ENCODE data around the gene SH2D2A. TPM values are rescaled to one million over a fixed set of nuclear protein-coding genes. Genes with fewer than 3 reads are reported as not detected.

Gene SH2D2A
- total RNA-seq, 3 donors from 2014 or later: 200 to 245 (median 214) TPM

DNA sequence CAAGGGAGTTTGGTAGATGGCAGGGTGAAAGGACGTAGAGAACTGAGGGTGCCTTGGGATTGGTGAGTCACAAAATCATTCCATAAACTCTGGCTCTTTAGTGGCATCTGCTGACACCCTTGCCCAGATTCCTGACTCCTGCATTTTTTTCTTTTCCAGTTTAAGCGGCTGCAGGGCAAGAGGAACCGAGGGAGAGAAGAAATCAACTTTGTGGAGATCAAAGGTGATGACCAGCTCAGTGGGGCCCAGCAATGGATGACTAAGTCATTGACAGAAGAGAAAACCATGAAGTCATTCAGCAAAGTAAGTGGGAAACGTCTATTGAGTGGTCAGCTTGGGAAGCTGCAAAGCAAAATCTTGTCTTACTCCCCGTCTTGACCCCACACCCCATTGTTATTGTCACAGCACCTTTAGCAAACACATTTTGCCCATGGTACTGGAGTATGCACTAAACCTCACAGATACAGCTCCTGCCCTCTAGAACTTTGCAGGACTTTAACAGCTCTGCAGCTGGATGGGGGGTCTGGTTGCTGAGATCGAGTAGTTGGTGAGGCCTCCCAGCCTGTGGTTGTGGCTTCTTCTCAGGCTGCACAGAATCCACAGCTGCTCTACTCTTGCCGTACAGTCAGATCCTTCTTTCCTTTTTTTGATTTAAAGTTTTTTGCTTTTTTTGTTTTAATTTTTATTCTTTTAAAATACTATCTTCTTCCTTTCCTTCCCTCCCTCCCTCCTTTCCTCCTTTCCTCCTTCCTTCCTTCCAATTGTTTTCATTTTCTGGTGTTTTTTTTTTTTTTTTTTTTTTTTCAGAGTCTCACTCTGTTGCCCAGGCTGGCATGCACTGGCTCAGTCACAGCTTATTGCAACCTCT is 21.9 kb downstream of the SH2D2A start:
- H3K27me3 Mint-ChIP-seq (ENCODE audit: low read depth): no peaks in the 10 kb centered on the region
- H3K9me3 Mint-ChIP-seq: no peaks in the 10 kb centered on the region
- H3K4me1 Mint-ChIP-seq (ENCODE audit: low read depth): peaks cover 1% of the 10 kb centered on the region
- H3K4me3 Mint-ChIP-seq: no peak overlapping the region
- ATAC-seq (no peak), DNase-seq (no peak)
- peaks cover 36% of the 10 kb centered on the region for H3K36me3 Mint-ChIP-seq (ENCODE audit: insufficient read depth)

DNA sequence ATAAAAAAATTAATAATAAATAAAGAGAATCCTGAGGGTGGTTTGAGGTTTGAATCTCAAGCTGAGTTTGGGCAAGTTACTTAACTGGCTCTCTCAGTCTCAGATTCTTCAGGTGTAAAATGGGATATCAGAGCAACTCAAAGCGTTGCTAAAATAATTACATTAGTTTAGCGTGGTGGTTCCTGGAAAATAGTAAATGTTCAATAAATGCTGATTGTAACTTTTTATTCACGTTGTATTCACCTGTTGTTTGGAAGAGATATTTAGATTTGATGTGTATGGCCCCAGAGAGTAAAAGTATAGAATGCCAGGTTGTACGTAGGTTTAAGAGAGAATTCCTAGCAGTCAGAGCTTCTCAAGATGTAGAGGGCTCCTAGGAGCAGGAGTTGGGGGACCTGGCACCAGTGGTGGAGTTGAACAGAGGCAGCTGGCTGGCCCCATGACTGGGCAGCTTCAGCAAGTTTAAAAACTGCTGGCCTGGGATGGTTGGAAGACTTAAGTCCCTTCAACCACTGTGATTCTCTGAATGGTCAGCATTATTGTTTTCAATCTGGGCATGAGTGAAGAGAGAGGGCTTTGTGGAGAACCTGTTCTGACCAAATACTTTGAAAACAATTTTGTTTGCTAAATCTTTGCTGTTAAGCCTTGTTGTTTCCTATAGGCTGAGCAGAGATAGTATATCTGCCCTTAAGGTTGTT is 26.9 kb downstream of the SH2D2A start:
- no peaks in the 10 kb centered on the region for H3K4me1 Mint-ChIP-seq (ENCODE audit: low read depth)
- H3K27me3 Mint-ChIP-seq (ENCODE audit: low read depth): no peaks in the 10 kb centered on the region
- no peak for ATAC-seq
- no peak overlapping the region for H3K4me3 Mint-ChIP-seq
- H3K36me3 Mint-ChIP-seq (ENCODE audit: insufficient read depth): peaks cover 41% of the 10 kb centered on the region
- H3K9me3 Mint-ChIP-seq: no peaks in the 10 kb centered on the region
- no peak for DNase-seq

DNA sequence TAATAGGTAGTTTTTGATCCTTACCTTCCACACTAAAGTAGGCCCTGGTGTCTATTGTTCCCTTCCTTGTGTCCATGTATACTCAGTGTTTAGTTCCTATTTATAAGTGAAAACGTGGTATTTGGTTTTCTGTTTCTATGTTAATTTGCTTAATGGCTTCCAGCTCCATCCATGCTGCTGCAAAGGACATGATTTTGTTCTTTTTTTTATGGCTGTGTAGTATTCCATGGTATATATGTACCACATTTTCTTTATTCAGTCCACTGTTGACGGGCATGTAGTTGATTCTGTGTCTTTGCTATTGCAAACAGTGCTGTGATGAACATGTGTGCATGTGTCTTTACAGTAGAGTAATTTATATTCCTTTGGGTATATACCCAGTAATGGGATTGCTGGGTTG is 28.5 kb downstream of the SH2D2A start:
- DNase-seq (no peak), ATAC-seq (no peak)
- Mint-ChIP-seq H3K27me3 (ENCODE audit: low read depth) (no peaks in the 10 kb centered on the region), H3K4me1 (ENCODE audit: low read depth) (no peaks in the 10 kb centered on the region), H3K36me3 (ENCODE audit: insufficient read depth) (peaks cover 36% of the 10 kb centered on the region), H3K4me3 (no peak overlapping the region), H3K9me3 (no peaks in the 10 kb centered on the region)

GRCh38 chr1:156786640-156787039 is 30.0 kb downstream of the SH2D2A start:
- ATAC-seq (no peak), DNase-seq (no peak)
- Mint-ChIP-seq H3K4me3 (no peak overlapping the region), H3K4me1 (ENCODE audit: low read depth) (no peaks in the 10 kb centered on the region), H3K36me3 (ENCODE audit: insufficient read depth) (peaks cover 42% of the 10 kb centered on the region), H3K9me3 (no peaks in the 10 kb centered on the region), H3K27me3 (ENCODE audit: low read depth) (no peaks in the 10 kb centered on the region)

DNA sequence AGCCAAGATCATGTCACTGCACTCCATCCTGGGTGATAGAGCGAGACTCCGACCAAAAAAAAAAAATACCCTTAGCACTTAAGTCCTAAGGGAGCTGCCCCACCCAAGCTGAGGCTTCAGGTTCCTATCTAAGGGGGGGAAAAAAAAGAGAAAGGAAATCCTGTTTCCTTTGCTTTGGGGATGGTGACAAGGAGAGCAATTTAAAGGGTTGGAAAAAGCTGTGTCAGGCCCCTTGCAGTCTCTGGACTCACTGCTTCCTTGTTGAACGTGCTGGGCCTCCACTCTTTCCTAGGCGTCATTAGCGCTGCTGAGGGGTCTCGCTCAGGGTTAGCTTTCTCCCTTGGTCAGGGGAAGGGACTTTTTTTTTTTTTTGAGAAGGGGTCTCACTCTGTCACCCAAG is 31.2 kb downstream of the SH2D2A start:
- DNase-seq (no peak), ATAC-seq (no peak)
- Mint-ChIP-seq H3K36me3 (ENCODE audit: insufficient read depth) (peaks cover 46% of the 10 kb centered on the region), H3K9me3 (no peaks in the 10 kb centered on the region), H3K4me3 (no peak overlapping the region), H3K4me1 (ENCODE audit: low read depth) (peaks cover 1% of the 10 kb centered on the region), H3K27me3 (ENCODE audit: low read depth) (no peaks in the 10 kb centered on the region)

DNA sequence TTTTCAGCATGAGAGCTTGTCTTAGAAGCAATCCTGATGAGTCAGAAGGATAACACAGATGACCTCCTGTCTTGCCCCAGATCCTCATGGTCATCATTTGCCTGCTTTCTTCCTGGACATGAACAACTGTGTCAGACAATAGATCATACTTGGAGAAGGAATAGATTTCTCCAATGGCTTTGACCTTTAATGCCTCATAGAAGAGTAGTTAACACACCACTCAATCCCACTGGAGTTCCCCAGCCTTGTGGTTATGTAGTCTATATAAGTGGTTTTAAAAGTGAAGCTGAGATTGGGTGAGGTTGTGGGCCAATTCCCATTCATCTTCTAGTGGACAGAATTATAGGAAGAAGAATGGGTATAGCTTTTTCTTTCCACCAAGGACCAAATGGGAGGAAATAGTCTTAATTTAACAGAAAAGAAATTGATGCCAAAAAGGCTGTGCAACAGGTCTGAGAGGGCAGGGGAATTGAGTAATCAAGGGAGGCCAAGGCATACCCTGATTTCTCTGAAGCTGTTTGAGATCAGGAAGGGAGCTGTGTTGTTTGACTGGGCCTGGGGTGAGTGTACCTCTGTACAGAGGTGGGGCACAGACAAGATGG is 35.0 kb downstream of the SH2D2A start:
- ATAC-seq: no peak

GRCh38 chr1:156777573-156777972 is 39.1 kb downstream of the SH2D2A start:
- Mint-ChIP-seq H3K27me3 (ENCODE audit: low read depth) (no peaks in the 10 kb centered on the region), H3K4me3 (no peak overlapping the region)

More for the DNA sequence above, 35.0 kb downstream of the SH2D2A start:
- no peaks in the 10 kb centered on the region for H3K9me3 Mint-ChIP-seq
- peaks cover 31% of the 10 kb centered on the region for H3K36me3 Mint-ChIP-seq (ENCODE audit: insufficient read depth)
- DNase-seq: no peak
- peaks cover 16% of the 10 kb centered on the region for H3K4me1 Mint-ChIP-seq (ENCODE audit: low read depth)
- no peak overlapping the region for H3K4me3 Mint-ChIP-seq
- no peaks in the 10 kb centered on the region for H3K27me3 Mint-ChIP-seq (ENCODE audit: low read depth)

GRCh38 chr1:156776942-156777341 is 39.7 kb downstream of the SH2D2A start:
- DNase-seq (no peak), ATAC-seq (no peak)
- Mint-ChIP-seq H3K36me3 (ENCODE audit: insufficient read depth) (peaks cover 31% of the 10 kb centered on the region), H3K4me3 (no peak overlapping the region), H3K4me1 (ENCODE audit: low read depth) (peaks cover 46% of the 10 kb centered on the region), H3K9me3 (no peaks in the 10 kb centered on the region), H3K27me3 (ENCODE audit: low read depth) (no peaks in the 10 kb centered on the region)

More at GRCh38 chr1:156777573-156777972, 39.1 kb downstream of the SH2D2A start:
- DNase-seq (no peak), ATAC-seq (peak; percentile 26 to 54)
- Mint-ChIP-seq H3K9me3 (no peaks in the 10 kb centered on the region), H3K4me1 (ENCODE audit: low read depth) (peaks cover 40% of the 10 kb centered on the region), H3K36me3 (ENCODE audit: insufficient read depth) (peaks cover 33% of the 10 kb centered on the region)

DNA sequence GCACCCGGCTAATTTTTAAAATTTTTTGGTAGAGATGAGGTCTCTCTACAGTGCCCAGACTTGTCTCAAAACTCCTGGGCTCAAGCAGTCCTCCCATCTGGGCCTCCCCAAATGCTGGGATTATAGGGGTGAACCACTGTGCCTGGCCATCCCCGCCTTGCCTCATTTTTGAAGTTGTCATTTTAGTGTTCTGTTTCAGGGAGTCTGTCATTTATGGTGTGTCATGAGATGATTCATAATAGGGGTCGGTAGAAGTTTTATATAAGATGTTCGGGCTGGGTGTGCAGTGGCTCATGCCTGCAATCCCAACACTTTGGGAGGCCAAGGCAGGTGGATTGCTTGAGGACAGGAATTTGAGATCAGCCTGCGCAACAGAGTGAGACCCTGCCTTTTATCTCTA is 40.8 kb downstream of the SH2D2A start:
- ATAC-seq: peak; percentile 57 to 66
- peaks cover 51% of the 10 kb centered on the region for H3K4me1 Mint-ChIP-seq (ENCODE audit: low read depth)
- no peak for DNase-seq
- H3K9me3 Mint-ChIP-seq: no peaks in the 10 kb centered on the region
- no peak overlapping the region for H3K4me3 Mint-ChIP-seq
- peaks cover 27% of the 10 kb centered on the region for H3K36me3 Mint-ChIP-seq (ENCODE audit: insufficient read depth)
- no peaks in the 10 kb centered on the region for H3K27me3 Mint-ChIP-seq (ENCODE audit: low read depth)

DNA sequence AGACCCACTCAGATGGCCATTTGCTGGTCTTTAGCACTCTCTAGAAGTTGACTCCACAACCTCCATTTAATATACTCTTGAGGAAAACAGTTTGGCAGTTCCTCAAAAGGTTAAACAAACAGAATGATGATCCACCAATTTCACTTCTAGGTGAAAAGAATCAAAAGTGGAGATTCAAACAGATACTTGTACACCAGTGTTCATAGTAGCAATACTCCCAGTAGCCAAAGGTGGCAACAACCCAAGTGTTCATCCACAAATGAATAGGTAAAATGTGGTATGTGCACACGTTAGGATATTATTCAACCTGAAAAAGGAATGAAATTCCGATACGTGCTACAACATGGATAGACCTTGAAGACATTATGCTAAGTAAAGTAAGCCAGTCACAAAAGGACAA is 43.0 kb downstream of the SH2D2A start:
- DNase-seq: no peak
- peaks cover 42% of the 10 kb centered on the region for H3K36me3 Mint-ChIP-seq (ENCODE audit: insufficient read depth)
- H3K4me3 Mint-ChIP-seq: no peak overlapping the region
- no peaks in the 10 kb centered on the region for H3K9me3 Mint-ChIP-seq
- ATAC-seq: peak in 1 of 2 donors; percentile 39
- H3K4me1 Mint-ChIP-seq (ENCODE audit: low read depth): peaks cover 68% of the 10 kb centered on the region
- no peaks in the 10 kb centered on the region for H3K27me3 Mint-ChIP-seq (ENCODE audit: low read depth)

GRCh38 chr1:156772728-156773497 is 43.7 kb downstream of the SH2D2A start:
- Mint-ChIP-seq H3K9me3 (no peaks in the 10 kb centered on the region), H3K4me1 (ENCODE audit: low read depth) (peaks cover 66% of the 10 kb centered on the region), H3K27me3 (ENCODE audit: low read depth) (no peaks in the 10 kb centered on the region), H3K36me3 (ENCODE audit: insufficient read depth) (peaks cover 41% of the 10 kb centered on the region), H3K4me3 (no peak overlapping the region)
- DNase-seq (no peak), ATAC-seq (no peak)

DNA sequence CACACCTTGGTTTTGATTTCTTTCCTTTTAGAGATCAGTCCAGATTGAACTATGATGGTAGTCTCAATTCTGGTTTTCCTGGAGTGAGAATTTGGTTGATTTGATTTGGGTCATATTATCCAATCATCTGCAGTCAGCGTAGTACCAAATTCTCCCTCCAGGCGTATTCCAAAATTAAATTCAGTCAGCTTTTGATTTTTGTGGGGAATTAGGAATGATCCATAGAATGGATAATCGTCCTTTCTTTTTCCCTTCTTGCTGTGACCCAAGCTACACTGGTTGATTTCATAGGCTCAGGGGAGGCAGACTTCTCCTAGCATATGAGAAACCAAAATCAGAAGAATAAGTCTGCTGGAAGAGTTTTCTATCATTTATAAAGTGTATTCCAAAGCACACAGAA is 44.4 kb downstream of the SH2D2A start:
- H3K36me3 Mint-ChIP-seq (ENCODE audit: insufficient read depth): peaks cover 41% of the 10 kb centered on the region
- H3K4me1 Mint-ChIP-seq (ENCODE audit: low read depth): peaks cover 61% of the 10 kb centered on the region
- H3K4me3 Mint-ChIP-seq: no peak overlapping the region
- ATAC-seq (no peak), DNase-seq (no peak)
- H3K9me3 Mint-ChIP-seq: no peaks in the 10 kb centered on the region
- no peaks in the 10 kb centered on the region for H3K27me3 Mint-ChIP-seq (ENCODE audit: low read depth)

GRCh38 chr1:156768610-156769295 is 47.9 kb downstream of the SH2D2A start:
- H3K27me3 Mint-ChIP-seq (ENCODE audit: low read depth): no peaks in the 10 kb centered on the region
- H3K4me3 Mint-ChIP-seq: no peak overlapping the region
- ATAC-seq (no peak), DNase-seq (no peak)
- peaks cover 51% of the 10 kb centered on the region for H3K4me1 Mint-ChIP-seq (ENCODE audit: low read depth)
- no peaks in the 10 kb centered on the region for H3K9me3 Mint-ChIP-seq
- peaks cover 37% of the 10 kb centered on the region for H3K36me3 Mint-ChIP-seq (ENCODE audit: insufficient read depth)
